Gastroesophageal sphincter (tissue), 3 donors: ENCODE measurements around the gene THUMPD2.

ENCODE experiments used
- EP300 ChIP-seq: sonication (generic); formaldehyde crosslinking; IDR thresholded peaks from one replicate; pipeline ENCODE4 v1.6.1; 2017; ENCODE audit warnings: antibody characterized with exemption, mild to moderate bottlenecking
- POLR2A ChIP-seq, 2 donors: fragments of 450-650 bp; IDR thresholded peaks; one replicate each; pipeline ENCODE4 v1.6.1; 2017; ENCODE audit warnings: antibody characterized with exemption in 2 of 2, mild to moderate bottlenecking in 2 of 2, moderate library complexity in 1 of 2
- POLR2AphosphoS5 ChIP-seq: sonication (generic); formaldehyde crosslinking; IDR thresholded peaks from one replicate; pipeline ENCODE4 v1.6.1; 2017; ENCODE audit warnings: antibody characterized with exemption
- TF ChIP-seq, protein P1 (sequence below), 4 experiments: fragments of 200-600 bp in 2 of 4; fragments of 450-650 bp in 2 of 4; sonication (generic) in 1 of 4; IDR thresholded peaks; one replicate each; pipeline ENCODE4 v1.5.1; 2017 to 2019; ENCODE audit warnings: antibody characterized with exemption in 4 of 4, mild to moderate bottlenecking in 2 of 4, moderate library complexity in 2 of 4

DNA sequence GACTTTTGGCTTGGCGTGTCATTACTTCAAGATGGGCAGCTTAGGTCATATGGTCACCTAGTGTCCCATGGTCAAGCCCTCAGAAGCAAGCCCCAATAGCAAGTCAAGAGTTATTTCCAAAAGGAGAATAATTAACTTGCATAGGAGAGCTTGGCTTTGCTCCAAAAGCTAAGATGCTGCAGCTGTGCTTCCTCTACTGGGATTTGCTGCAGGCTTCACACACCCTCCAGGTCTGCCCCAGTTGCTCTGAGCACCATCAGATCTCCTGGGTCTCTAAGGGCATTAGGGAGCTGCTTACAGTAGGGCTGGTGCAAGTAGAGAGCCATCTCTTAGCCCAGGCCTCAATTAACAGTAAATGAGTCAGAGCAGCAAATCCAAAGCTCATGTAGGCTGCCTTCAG is 46.6 kb downstream of the THUMPD2 start:
- TF ChIP-seq, protein P1, sequence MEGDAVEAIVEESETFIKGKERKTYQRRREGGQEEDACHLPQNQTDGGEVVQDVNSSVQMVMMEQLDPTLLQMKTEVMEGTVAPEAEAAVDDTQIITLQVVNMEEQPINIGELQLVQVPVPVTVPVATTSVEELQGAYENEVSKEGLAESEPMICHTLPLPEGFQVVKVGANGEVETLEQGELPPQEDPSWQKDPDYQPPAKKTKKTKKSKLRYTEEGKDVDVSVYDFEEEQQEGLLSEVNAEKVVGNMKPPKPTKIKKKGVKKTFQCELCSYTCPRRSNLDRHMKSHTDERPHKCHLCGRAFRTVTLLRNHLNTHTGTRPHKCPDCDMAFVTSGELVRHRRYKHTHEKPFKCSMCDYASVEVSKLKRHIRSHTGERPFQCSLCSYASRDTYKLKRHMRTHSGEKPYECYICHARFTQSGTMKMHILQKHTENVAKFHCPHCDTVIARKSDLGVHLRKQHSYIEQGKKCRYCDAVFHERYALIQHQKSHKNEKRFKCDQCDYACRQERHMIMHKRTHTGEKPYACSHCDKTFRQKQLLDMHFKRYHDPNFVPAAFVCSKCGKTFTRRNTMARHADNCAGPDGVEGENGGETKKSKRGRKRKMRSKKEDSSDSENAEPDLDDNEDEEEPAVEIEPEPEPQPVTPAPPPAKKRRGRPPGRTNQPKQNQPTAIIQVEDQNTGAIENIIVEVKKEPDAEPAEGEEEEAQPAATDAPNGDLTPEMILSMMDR (IDR thresholded peaks at IDR 0.05): no peak
- TF ChIP-seq POLR2A (IDR thresholded peaks at IDR 0.05): no peak
- no peak for TF ChIP-seq POLR2AphosphoS5
- no peak for TF ChIP-seq EP300
